OCI-LY7 (cell line): ENCODE measurements around the gene MLLT10.

Experiments
- CTCF ChIP-seq: fragments of 200-600 bp; sonication (generic); conservative IDR thresholded peaks from 2 replicates; pipeline ENCODE4 v1.5.1; 2014; ENCODE audit warnings: mild to moderate bottlenecking, antibody characterized with exemption, low read length, moderate library complexity, mixed read lengths
- EZH2phosphoT487 ChIP-seq: fragments of 200-600 bp; sonication (generic); IDR thresholded peaks from 2 replicates; pipeline ENCODE4 v1.6.1; 2018; ENCODE audit warnings: low read depth, borderline replicate concordance, mild to moderate bottlenecking, mixed run types, antibody characterized with exemption, low read length, moderate library complexity, mixed read lengths

DNA sequence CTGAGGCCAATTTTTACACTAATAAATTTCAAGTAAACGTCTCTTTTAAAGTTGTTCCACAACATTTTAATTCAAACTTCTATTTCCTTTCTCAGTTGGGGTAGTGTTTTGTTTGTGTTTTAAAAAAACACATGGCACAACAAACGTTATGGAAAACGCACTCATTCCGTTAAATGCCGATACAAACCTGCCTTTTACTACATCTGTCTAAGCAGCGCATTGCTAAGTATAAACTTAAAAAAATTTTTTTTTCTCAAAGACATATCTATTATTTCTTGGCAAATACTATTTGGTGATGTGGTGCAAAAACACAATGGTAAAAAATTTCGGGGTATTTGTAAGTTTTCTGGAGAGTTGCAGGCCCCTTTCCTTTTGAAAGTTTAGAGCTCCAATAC lies 9.9 kb upstream of the MLLT10 start:
- no peak for TF ChIP-seq CTCF
- TF ChIP-seq EZH2phosphoT487, result no peak
